Measurements from ENCODE around the gene ERCC1.

DNA sequence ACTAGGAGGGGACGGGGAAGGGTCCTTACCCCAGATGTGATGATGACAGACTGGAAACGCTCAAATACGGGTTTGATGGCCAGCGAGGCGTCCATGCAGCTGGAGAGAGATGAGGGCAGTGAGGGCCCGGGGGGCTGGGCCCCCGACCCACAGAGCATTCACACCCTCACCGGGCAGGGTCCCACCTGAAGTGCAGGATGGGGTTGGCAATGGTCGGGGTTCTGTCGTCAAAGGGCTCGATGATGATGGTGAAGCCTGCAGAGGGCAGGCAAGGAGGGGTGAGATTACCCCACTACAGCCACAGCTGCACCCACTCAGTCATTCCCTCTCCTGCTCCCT is 66.3 kb downstream of the ERCC1 start:
- no peak for TF ChIP-seq POLR2A (IDR thresholded peaks at IDR 0.05)
- TF ChIP-seq, protein P1, sequence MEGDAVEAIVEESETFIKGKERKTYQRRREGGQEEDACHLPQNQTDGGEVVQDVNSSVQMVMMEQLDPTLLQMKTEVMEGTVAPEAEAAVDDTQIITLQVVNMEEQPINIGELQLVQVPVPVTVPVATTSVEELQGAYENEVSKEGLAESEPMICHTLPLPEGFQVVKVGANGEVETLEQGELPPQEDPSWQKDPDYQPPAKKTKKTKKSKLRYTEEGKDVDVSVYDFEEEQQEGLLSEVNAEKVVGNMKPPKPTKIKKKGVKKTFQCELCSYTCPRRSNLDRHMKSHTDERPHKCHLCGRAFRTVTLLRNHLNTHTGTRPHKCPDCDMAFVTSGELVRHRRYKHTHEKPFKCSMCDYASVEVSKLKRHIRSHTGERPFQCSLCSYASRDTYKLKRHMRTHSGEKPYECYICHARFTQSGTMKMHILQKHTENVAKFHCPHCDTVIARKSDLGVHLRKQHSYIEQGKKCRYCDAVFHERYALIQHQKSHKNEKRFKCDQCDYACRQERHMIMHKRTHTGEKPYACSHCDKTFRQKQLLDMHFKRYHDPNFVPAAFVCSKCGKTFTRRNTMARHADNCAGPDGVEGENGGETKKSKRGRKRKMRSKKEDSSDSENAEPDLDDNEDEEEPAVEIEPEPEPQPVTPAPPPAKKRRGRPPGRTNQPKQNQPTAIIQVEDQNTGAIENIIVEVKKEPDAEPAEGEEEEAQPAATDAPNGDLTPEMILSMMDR (IDR thresholded peaks at IDR 0.05), result no peak

Data from vagina (tissue), 2 donors.